ENCODE results near the gene ALDH3A1.

Gene ALDH3A1

DNA sequence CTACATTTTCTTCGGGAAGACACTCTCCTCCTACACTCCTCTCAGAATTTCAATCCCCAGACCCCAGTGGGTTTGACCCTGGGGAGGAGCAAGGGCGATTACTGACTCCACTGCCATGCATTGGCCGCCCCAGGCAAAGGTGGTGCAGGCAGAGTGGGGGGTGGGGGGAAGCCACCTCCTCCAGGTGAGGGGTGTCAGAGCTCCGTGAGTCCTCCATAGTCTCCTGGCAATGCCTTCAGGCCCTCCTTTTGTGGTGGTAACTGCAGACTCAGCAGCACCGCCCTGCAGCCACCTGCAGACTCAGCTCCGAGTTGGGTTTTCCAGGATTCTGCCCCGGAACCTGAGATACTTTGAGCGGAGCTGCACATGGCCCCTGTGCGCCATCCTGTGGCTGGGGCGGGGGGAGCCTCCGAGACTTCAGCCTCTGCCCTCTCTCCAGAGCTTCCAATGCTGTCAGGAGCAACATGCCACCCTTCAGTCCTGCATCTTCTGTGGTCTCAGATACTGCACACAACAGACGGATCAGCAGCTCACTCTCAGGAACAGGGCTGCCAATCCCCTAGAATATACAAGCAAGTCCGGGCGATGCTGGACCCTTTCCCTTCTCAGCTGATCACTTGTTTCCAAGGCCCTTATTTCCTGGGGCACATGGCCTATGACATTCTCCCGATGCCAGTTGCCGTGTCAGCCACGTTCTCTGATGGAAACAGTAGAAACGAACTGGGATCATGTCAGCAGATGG lies 29.3 kb downstream of the ALDH3A1 start:
- DNase-seq, result no peak

DNA sequence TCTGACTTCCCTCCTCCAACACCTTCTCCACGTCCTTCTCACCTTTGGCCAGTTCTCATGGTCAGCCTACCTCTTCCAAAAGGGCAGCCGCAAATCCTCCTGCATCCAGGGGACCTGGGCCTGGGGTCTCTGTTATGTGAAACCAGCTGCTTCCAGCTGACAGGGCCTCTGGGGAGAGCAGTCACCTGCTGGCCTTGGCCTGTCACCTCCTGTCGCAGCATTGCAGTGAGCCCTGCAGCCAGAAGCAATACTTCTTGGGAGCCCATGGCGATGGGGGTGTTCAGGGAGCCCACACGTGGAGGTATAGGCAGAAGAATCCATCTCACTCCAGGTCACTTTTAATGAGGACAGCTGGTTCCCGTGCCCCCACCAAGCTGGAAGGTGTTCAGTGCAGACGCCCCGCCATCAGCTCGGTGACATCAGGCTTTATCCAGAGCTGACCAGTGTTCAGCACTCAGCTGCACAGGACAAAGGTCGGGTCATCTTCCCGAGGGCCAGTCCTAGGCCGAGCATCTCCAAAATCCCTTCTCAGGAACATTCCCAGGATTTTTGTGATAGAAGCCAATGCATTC lies 30.0 kb downstream of the ALDH3A1 start:
- DNase-seq, result no peak

DNA sequence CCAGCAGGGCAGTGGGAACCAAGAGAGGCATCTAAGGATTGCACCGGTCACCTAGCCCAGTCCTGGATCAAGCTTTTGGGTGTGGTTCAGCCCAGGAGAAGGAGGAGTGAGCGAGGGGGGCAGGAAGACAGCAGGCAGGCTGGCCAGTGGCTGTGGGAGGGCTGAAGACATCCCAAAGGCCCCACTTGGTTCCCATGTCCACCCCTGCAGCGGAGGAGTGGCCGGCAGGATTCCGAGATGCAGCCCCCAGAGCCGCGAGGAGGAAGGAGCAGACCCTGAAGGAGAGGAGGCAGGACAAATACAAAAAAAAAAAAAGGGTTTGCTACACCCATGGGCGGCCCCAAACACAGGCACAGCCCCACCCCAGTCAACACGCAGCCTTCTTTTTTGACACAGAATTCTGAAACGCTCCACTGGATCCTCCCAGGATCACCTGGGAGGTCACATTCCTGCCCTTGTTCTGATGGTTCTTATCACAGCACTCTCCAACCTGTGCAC lies 30.6 kb downstream of the ALDH3A1 start:
- DNase-seq, result no peak

DNA sequence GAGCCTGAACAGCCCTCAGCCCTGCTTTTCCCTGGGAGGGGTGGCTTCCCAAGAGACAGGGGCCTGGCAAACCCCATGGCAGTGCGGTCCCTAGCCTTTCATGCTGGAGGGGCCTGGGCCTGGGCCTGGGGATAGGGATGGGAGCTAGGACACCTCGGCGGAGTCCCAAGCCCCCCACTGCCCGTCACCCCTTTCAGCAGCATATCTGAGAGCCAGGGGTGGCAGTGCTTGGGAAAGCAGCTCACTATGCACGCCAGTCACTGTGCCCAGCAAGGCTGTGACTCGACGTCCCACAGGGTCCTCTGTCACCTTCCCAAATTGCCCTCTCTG lies 31.1 kb downstream of the ALDH3A1 start:
- DNase-seq, result no peak

DNA sequence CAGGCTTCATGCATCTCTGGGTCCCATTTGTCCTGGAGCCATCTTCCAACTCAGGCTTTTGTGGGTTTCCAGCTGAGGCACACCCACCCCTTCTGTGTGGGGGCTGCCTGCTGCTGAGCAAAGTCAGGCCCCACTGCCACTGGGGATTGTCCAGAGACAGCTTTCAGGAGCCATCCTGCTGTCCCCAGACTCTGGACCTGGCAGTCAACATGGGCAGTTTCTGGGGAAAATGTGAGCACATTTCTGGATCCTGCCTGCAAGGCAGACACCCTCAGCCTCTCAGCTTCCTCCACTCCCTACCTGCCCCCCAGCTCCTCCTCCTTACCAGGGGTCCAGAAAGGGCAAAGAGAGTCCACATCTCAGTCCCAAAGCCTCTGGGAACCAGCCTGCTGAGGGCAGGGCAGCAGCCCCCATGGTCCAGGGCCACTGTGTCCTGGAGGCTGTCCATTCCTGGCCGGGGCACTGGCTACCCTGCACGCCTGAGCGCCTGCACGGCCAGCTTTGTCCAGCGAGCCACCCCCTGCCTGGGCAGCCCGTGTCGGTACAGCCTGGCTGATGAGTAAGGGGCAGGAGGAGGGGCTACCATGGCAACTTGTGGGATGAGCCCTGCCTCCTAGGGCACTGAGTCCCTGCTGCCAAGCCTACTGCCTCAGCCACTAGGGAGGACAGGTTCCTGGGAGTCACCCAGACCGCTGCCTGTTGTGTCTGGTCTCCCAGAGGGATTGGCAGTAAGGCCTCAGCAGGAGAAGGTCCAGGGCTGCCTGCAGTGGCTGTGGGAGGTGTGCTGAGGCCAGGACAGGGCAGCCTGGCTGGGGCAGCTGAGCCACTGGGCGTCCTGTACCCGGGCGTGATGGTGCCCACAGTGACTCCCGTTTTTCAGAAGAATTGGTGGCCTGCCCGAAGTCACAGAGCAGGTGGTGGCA lies 31.7 kb downstream of the ALDH3A1 start, which contains the start of gene SLC47A2:
Gene SLC47A2, minus strand, starts transcription at position 477 of the 923 bp plus-strand sequence. Its CDS starts 29 bp downstream, at position 448.
- DNase-seq, result no peak

GRCh38 chr17:19714542-19715411 lies 33.3 kb downstream of the ALDH3A1 start:
- no peak for DNase-seq

DNA sequence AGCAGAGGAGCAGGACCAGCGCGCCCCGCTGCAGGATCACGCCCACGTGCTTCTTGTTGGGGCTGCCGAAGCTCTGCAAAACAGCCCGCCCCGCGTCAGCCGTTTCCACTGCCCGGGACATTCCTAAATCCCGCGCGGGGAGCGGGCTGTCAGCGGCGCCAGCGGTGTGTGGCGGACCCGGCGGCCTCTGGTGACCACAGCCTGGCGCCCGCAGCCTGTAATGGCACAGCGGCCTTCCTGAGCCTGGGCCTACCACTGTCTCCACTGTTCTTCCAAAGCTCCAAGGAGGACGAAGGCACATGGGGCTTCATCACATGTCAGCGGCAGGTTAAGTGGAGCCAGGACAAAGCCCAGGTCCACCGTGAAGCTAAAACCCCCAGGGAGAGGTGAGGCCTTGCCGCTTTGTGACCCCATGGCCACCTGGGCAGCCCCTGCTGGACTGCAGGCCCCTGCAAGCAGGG lies 34.2 kb downstream of the ALDH3A1 start:
- no peak for DNase-seq

- no peak for DNase-seq
Observed at GRCh38 chr17:19713462-19713861, 34.6 kb downstream of the ALDH3A1 start.

GRCh38 chr17:19712436-19713004 lies 35.6 kb downstream of the ALDH3A1 start:
- DNase-seq, result no peak

DNA sequence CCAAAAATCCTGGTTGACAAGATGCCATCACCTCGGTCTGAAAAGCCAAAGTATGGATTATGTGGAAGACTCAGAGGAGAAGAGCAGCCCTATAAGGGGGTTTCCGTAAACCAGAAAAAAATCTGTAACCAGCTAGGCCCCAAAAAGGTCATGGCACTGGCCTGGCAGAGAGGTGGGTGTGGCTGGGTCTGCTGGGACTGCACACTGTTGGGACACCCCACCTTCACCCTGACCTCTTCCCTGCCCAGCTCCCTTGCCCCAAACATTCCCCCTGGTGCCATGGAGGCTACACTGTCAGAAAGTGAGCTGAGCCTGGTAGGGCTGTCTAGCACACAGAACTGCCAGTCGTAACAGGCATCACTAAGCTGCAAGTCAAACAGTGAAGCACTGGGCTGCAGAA lies 38.3 kb downstream of the ALDH3A1 start:
- DNase-seq, result no peak

DNA sequence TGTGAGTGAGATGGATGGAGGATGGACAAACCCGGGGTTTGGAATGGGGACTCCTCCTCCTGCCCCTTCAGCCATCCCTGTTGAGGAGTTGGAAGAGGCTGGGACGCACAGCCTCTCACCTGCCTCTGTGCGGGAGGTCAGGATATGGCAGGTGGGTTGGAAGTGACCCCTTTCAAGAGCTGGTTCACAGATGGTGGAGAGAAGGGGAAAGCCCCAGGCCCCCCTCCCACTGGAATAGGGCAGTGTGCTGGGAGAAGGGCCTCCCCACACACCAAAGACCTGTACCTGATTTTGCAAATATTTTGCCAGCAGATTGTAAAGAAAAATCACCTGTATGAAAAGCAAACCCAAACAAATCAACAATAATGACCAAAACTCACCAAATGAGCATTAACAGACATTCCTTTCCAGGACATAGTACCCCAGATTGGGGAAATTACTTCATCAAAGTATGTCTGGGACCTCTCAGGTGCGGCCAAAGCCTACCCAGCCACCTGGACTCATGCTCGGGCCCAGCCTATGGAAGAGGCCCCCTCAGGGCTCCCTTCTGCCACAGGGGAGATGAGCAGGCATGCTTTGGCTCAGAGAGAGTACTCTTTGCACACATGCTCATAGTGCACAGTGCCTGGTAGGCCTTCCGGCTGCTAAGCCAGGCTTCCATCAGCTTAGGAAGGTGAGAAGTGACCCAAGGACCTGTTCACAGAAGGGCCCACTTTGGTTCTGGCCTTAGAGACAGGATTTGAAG lies 39.5 kb downstream of the ALDH3A1 start:
- DNase-seq, result no peak

DNA sequence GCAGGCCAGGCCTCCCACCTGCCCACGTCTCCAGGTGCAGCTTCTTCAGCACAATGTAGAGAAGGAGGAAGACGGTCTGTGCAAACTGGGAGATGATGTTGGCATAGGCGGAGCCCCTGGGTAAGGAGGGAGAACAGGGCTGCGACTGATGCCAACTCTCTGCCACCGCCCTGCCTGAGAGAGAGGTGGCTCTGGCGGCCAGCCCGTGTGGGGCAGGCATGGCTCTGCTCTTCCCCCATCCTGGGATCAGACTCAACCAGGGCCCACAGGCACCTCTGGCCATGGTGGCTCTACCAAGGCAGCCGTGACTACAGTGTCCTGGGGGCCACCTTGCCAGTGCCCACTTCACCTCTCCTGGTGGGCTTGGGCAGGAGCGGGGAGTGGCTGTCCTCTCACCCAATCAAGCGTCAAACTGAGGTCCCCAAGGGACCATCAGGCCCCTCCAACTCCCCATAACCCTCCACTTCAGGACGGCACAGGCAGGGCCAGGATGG lies 40.3 kb downstream of the ALDH3A1 start:
- DNase-seq, result no peak

- no peak for DNase-seq
Observed at GRCh38 chr17:19706791-19707727, 41.0 kb downstream of the ALDH3A1 start.

DNA sequence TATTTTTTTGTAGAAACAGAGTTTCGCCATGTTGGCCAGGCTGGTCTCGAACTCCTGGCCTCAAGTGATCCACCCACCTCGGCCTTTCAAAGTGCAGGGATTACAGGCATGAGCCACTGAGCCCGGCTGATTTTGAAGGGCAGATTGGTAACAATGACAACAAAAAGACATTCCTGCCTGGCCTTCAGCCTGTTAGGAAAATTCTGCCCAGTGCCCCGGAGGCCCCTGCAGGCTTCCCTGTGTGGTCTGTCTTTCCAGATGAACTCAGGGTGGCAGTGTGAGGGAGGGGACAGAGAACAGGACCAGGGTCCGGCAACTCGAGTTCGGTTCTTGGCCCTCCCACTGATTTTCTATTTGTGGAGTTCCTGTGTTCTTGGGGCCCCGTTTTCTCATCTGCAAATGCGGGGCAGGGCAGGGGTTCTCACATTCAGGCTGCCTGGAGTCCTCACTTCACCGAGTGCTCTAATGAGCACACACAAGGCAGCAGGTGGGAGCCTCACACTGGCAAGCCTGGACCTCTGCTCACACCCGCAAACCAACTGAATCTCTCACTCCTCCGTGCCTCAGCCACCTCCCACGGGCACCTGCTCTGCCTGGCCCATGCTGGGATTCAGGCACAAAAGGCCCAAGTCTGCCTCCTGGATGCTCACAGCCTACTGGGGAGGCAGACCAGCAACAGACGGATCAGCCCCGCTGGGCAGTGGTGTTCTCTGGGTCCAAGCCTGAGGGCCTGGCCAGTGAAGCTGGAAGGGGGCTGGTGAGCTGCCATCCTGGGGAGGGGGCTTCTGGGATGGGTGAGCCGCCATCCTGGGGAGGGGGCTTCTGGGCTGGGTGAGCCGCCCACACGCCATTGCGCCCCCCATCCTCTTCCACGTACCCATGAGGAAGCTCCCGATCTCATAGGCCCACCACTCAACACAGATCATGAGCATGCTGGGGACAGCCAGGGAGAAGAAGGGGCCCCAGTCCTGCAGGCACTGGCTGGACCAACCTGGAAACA lies 42.0 kb downstream of the ALDH3A1 start:
- no peak for DNase-seq

DNA sequence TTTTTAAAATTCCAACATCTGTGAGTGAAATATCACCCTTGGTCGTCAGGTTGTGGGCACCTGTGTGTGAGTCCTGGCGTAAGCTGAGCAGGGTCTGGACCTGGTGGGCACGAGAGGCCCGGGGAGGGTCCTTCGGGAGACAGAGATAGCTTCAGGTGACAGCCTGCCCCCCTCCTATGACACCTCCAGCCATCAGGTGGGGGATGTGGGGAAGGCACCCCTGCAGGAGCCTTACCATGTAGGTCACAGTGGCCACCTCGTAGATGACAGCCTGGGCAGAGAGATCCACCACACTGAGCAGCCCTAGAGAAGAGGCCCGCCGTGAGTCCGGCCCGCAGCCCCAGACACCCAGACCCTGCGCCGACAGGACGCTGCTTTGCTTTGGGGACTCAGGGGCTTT lies 42.9 kb downstream of the ALDH3A1 start:
- no peak for DNase-seq

- DNase-seq, result no peak
Observed at GRCh38 chr17:19703828-19704613, 44.1 kb downstream of the ALDH3A1 start.

- DNase-seq, result no peak
Observed at GRCh38 chr17:19703106-19703827, 44.8 kb downstream of the ALDH3A1 start.
